PC-3 (cell line): ENCODE measurements around the gene DICER1.

ENCODE experiments used
- CTCF ChIP-seq: fragments of 300-600 bp; sonication (generic); conservative IDR thresholded peaks from 2 replicates; pipeline ENCODE4 v1.5.1; 2017; ENCODE audit warnings: antibody characterized with exemption, low read depth, mild to moderate bottlenecking, low read length
- EZH2 ChIP-seq: fragments of 300-600 bp; sonication (generic); IDR thresholded peaks from one replicate; pipeline ENCODE4 v1.6.1; 2017; ENCODE audit warnings: antibody characterized with exemption, mild to moderate bottlenecking, low read length; ENCODE audit not compliant: unreplicated experiment
- EZH2phosphoT487 ChIP-seq: fragments of 300-600 bp; sonication (generic); IDR thresholded peaks from 2 replicates; pipeline ENCODE4 v1.6.1; 2018; ENCODE audit warnings: mild to moderate bottlenecking, antibody characterized with exemption, low read length, borderline replicate concordance

DNA sequence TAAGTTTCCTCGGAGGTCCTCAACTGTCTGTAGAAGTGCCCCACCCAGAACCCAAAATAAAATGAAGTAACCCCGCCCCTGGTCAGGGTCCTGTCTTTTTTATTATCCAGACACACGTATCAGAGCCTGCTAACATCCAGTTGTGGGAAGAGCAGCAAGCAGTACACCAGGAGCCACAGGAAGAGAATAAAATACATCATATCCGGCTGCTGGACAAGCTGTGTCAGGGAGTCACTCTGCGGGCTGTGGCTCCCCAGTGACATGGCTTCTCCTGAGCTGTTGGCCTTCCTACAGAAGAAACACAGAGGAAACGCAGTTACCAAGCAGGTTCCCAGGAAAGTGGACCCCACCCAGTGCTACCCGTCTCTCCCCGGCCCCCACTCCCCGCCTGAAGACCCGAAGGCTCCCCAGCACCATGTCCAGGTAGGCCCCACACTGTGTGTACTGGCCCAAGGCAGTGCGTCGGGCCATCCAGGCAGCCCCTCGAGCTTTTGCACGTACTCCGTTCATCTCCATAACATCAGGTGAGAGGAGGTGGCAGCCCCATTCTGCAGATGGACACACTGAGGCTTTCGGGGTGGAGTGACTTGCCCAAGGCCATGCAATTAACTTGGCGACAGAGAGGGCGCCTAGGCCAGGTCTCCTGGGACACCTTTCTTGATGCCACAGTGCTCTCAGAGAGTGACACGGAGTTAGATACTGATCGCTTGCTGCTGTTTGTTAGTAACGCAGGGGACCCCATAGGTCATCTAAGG lies 34.3 kb upstream of the DICER1 start:
- TF ChIP-seq EZH2 (no peak), CTCF (no peak), EZH2phosphoT487 (no peak)
